Keratinocyte (primary cell): ENCODE results near the gene ZNF232. TPM values are rescaled to one million over a fixed set of nuclear protein-coding genes. Genes with fewer than 3 reads are reported as not detected.

Source experiments
- DNase-seq: peaks from one replicate; pipeline ENCODE4 v3.0.0-alpha.2; 2011; ENCODE audit warnings: low read depth, missing footprints, low spot score
- FAIRE-seq: peaks from 2 replicates; lab custom pipeline; 2011; peaks lifted over from hg19 to GRCh38; lab: Jason Lieb, UNC
- H2AFZ ChIP-seq: 2 replicates; pipeline ENCODE4 v1.6.0; 2012; ENCODE audit warnings: low read length, control low read depth, inconsistent platforms; ENCODE audit not compliant: control insufficient read depth
- H3K27ac ChIP-seq: 2 replicates; pipeline ENCODE4 v1.5.1; 2011; ENCODE audit warnings: low read length; ENCODE audit not compliant: control insufficient read depth, insufficient read depth
- H3K27me3 ChIP-seq: 3 replicates; pipeline ENCODE4 v1.6.0; 2011; ENCODE audit warnings: low read length; ENCODE audit not compliant: control insufficient read depth, insufficient read depth; ENCODE audit errors: extremely low read depth
- H3K36me3 ChIP-seq, 2 experiments: 2 replicates in 1 of 2; 3 replicates in 1 of 2; pipeline ENCODE4 v1.5.1; 2011; ENCODE audit warnings: low read length in 2 of 2, mild to moderate bottlenecking in 1 of 2; ENCODE audit not compliant: control insufficient read depth in 2 of 2, insufficient read depth in 2 of 2; ENCODE audit errors: extremely low read depth in 1 of 2
- H3K4me1 ChIP-seq: 3 replicates; pipeline ENCODE4 v1.5.1; 2011; ENCODE audit warnings: low read length; ENCODE audit not compliant: control insufficient read depth, insufficient read depth; ENCODE audit errors: extremely low read depth
- H3K4me2 ChIP-seq: 3 replicates; pipeline ENCODE4 v1.6.0; 2011; ENCODE audit warnings: low read depth, low read length; ENCODE audit not compliant: control insufficient read depth, insufficient read depth; ENCODE audit errors: extremely low read depth
- H3K4me3 ChIP-seq, 3 experiments: fragments of 200-600 bp in 1 of 3; sonication (generic) in 1 of 3; 2 replicates in 2 of 3; 3 replicates in 1 of 3; pipeline ENCODE4 v1.5.1; 2011 to 2016; ENCODE audit warnings: low read length in 3 of 3, mild to moderate bottlenecking in 3 of 3, control low read depth in 2 of 3, inconsistent platforms in 1 of 3, low read depth in 1 of 3, mixed read lengths in 1 of 3, mixed run types in 1 of 3, moderate library complexity in 1 of 3; ENCODE audit not compliant: control insufficient read depth in 2 of 3, insufficient read depth in 2 of 3; ENCODE audit errors: extremely low read depth in 1 of 3
- H3K79me2 ChIP-seq: 2 replicates; pipeline ENCODE4 v1.6.0; 2012; ENCODE audit warnings: low read length; ENCODE audit not compliant: control insufficient read depth, insufficient read depth
- H3K9ac ChIP-seq: 3 replicates; pipeline ENCODE4 v1.6.0; 2011; ENCODE audit warnings: low read length; ENCODE audit not compliant: control insufficient read depth, insufficient read depth; ENCODE audit errors: extremely low read depth
- H3K9me1 ChIP-seq: 3 replicates; pipeline ENCODE4 v1.6.0; 2011; ENCODE audit warnings: low read length; ENCODE audit not compliant: control insufficient read depth, insufficient read depth; ENCODE audit errors: extremely low read depth
- H3K9me3 ChIP-seq: 2 replicates; pipeline ENCODE4 v1.5.1; 2012; ENCODE audit warnings: low read depth, low read length; ENCODE audit not compliant: control insufficient read depth
- H4K20me1 ChIP-seq: 3 replicates; pipeline ENCODE4 v1.6.0; 2011; ENCODE audit warnings: low read length; ENCODE audit not compliant: control insufficient read depth, insufficient read depth; ENCODE audit errors: extremely low read depth
- CTCF ChIP-seq, 3 experiments: IDR thresholded peaks in 1 of 3; conservative IDR thresholded peaks in 1 of 3; optimal IDR thresholded peaks in 1 of 3; 2 replicates in 2 of 3; 3 replicates in 1 of 3; pipeline versions ENCODE3 to v1.5.1; 2011; ENCODE audit warnings: low read length in 3 of 3, mild to moderate bottlenecking in 3 of 3, moderate library complexity in 2 of 3, control low read depth in 1 of 3, inconsistent platforms in 1 of 3; ENCODE audit not compliant: insufficient read depth in 2 of 3; ENCODE audit errors: extremely low read depth in 1 of 3
- EZH2 ChIP-seq: IDR thresholded peaks from one replicate; pipeline ENCODE4 v1.6.1; 2012; ENCODE audit warnings: inconsistent platforms, mild to moderate bottlenecking, low read length, moderate library complexity
- dilution Hi-C: fragments of 300-500 bp; cut with MboI; formaldehyde crosslinking; loops from one replicate; pipeline ENCODE4 v1.7.0; 2020; ENCODE audit warnings: low sequenced_read_pairs; ENCODE audit not compliant: extremely low pct_ligation_motif_present
- polyA plus RNA-seq, 5 experiments: library from polyadenylated mRNA; depleted of rRNA in 3 of 5; stranded (reverse) in 3 of 5; stranded (forward) in 1 of 5; unstranded in 1 of 5; fragments of >200 nt; gene quantifications; 1 replicate in 1 of 5; 2 replicates in 3 of 5; 3 replicates in 1 of 5; pipeline versions ENCODE4 v1.2.1 to v1.2.3, GENCODE V29; 2011 to 2012; ENCODE audit warnings: missing spikeins in 2 of 5, low read depth in 1 of 5, low replicate concordance in 1 of 5

The ZNF232 gene
- polyA plus RNA-seq, 1 donor (not counting 4 experiments of a cell fraction or from before 2014, with no cell fraction given), result 5.2 TPM

GRCh38 chr17:5100832-5101231, 10.8 kb downstream of the ZNF232 start:
- DNase-seq (no peak), FAIRE-seq (no peak)
- Histone ChIP-seq H3K4me3 (no peak overlapping the region), H3K27me3 (peaks cover 15% of the 10 kb centered on the region), H3K9ac (no peak overlapping the region), H3K4me1 (no peaks in the 10 kb centered on the region), H3K36me3 (no peaks in the 10 kb centered on the region), H3K9me3 (peaks cover 15% of the 10 kb centered on the region), H3K79me2 (no peaks in the 10 kb centered on the region), H3K27ac (no peak overlapping the region), H2AFZ (no peak overlapping the region), H3K9me1 (no peaks in the 10 kb centered on the region), H4K20me1 (no peaks in the 10 kb centered on the region), H3K4me2 (no peak overlapping the region)
- dilution Hi-C loops, result no loop called here
- TF ChIP-seq CTCF (optimal IDR thresholded peaks at IDR 0.05 in 1 of 3, IDR thresholded peaks at IDR 0.05 in 1 of 3, conservative IDR thresholded peaks at IDR 0.05 in 1 of 3; ENCODE audit: extremely low read depth in 1 of 3, insufficient read depth in 2 of 3, low read length in 3 of 3) (no peak), EZH2 (no peak)

- no peaks in the 10 kb centered on the region for H3K36me3 ChIP-seq
- H3K4me3 ChIP-seq, result no peak overlapping the region
- dilution Hi-C loops, result no loop called here
- H3K27ac ChIP-seq, result no peak overlapping the region
- no peak overlapping the region for H2AFZ ChIP-seq
- no peaks in the 10 kb centered on the region for H3K79me2 ChIP-seq
- no peaks in the 10 kb centered on the region for H4K20me1 ChIP-seq
- no peaks in the 10 kb centered on the region for H3K9me1 ChIP-seq
- H3K4me1 ChIP-seq, result no peaks in the 10 kb centered on the region
- H3K4me2 ChIP-seq, result no peak overlapping the region
- H3K9me3 ChIP-seq, result peaks cover 23% of the 10 kb centered on the region
- DNase-seq (no peak), FAIRE-seq (no peak)
- peaks cover 15% of the 10 kb centered on the region for H3K27me3 ChIP-seq
- TF ChIP-seq CTCF (optimal IDR thresholded peaks at IDR 0.05 in 1 of 3, IDR thresholded peaks at IDR 0.05 in 1 of 3, conservative IDR thresholded peaks at IDR 0.05 in 1 of 3; ENCODE audit: extremely low read depth in 1 of 3, insufficient read depth in 2 of 3, low read length in 3 of 3), result no peak
- TF ChIP-seq EZH2, result no peak
- no peak overlapping the region for H3K9ac ChIP-seq
These were observed 12.4 kb downstream of the ZNF232 start for GRCh38 chr17:5099271-5099670.
